Erythroblast (primary cell): ENCODE results near the gene PLAC9.
"Not testable (repeated sequence)": the region's sequence is repeated elsewhere in the genome, so short reads cannot be mapped to it uniquely, and the experiment has no call there.

Experiments used
- DNase-seq, 2 experiments: peaks; one replicate each; lab custom pipeline; 2025; lab: John Stamatoyannopoulos, UW
- GATA1 ChIP-seq: IDR thresholded peaks from 2 replicates; pipeline ENCODE4 v1.6.1; 2011; ENCODE audit warnings: low read depth, mild to moderate bottlenecking, control low read depth, low read length, moderate library complexity
- POLR2A ChIP-seq: IDR thresholded peaks from 2 replicates; pipeline ENCODE4 v1.6.1; 2011; ENCODE audit warnings: mild to moderate bottlenecking, low read length

The PLAC9 gene

DNA sequence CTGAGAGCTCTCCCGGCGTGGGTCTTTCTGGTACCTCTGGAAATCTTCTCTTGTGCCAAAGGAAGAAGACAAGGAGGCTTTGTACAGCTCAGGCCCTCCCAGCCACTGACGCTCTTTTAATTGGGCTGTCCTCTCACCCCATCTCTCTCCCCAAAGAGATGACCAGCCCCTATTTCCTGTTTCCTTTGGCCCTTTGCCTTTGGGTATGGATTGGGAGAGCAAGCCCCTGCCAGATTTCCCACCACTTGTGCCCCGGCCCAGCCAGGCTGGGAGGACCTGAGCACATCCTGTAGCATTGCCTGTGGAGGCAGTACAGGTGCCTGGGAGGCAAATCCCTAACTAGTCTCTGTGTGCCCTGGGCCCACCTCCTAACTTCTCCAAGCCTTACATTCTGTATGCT lies 5.7 kb upstream of the PLAC9 start:
- TF ChIP-seq POLR2A (no peak), GATA1 (no peak)
- no peak for DNase-seq

- DNase-seq, result no peak
- no peak for TF ChIP-seq POLR2A
- TF ChIP-seq GATA1, result no peak
These were observed 1.0 kb upstream of the PLAC9 start for GRCh38 chr10:80131499-80131901.

DNA sequence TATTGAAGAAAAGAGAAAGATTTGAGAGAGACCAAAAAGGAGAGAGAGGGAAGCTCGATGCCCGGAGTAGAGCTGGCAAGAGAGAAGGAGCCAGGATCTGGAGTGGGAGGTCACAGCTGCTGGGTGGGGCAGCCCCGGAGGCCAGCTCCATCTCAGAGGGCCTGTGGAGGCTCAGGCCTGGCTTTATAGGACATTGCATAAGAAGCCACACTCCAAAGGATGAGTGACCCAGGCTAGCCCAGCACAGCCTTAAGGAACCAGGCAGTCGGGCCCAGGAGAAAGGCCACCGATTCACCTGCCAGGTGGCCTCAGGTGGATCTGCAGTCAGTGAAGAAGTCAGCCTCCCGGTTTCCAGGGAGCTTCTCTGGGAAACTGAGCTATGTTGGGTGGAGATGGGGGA lies 676 bp downstream of the PLAC9 start:
- no peak for DNase-seq
- TF ChIP-seq GATA1 (no peak), POLR2A (no peak)

DNA sequence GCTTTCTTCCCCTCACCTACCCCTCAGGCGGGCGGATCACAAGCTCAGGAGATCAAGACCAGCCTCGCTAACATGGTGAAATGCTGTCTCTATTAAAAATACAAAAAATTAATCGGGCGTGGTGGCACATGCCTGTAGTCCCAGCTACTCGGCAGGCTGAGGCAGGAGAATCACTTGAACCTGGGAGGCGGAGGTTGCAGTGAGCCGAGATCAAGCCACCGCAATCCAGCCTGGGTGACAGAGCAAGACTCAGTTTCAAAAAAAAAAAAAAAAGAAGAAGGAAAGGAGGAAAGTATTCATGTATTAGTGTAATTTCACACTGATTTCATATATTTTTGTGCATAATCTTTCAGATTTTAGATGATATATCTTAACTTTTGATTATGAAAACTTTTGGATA lies 1.2 kb downstream of the PLAC9 start:
- DNase-seq, result not testable (repeated sequence)

- no peak for DNase-seq
- no peak for TF ChIP-seq POLR2A
These were observed 3.6 kb downstream of the PLAC9 start for GRCh38 chr10:80136134-80136571.

GRCh38 chr10:80137031-80137862 lies 4.7 kb downstream of the PLAC9 start:
- DNase-seq, result no peak
- TF ChIP-seq POLR2A (no peak), GATA1 (no peak)

DNA sequence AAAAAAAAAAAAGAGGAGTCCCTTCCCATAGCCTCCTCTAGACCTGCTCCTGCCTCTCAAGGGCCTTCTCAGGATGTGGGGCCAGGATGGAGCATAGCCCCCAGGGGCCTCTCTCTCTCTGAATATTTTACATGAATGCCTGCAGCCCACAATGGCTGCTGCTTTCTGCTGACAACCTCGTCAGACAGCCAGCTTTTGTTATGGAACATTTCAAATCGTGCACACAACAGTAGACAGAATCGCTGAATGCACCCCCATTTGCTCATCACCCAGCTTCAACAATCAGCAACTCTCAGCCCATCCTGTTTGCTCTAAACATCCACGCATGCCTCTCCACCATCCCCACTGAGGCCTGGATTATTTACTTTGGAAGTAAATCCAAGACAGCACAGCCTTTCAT lies 5.4 kb downstream of the PLAC9 start:
- DNase-seq, result no peak
- TF ChIP-seq POLR2A (no peak), GATA1 (no peak)

GRCh38 chr10:80139265-80139664 lies 6.7 kb downstream of the PLAC9 start:
- no peak for DNase-seq
- no peak for TF ChIP-seq GATA1
- no peak for TF ChIP-seq POLR2A

DNA sequence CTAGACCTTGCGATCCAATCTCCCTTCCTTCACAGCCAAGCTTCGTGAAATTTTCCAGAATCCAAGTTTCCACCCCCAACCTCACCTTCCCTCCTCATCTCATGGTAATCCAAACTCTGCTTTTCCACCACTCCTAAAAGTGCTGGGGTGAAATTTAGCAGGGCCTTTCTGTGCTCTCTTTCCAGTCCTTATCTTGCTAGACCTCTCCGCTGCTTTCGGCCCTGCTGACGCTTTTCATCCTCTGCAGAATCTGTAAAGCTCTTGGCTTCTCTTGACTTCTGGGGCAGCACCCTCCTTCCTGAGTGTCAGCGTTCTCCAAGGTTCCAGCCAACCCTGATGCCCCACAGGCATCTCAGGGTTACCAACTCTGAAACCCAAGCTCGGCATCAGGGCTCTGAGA lies 7.7 kb downstream of the PLAC9 start:
- TF ChIP-seq POLR2A (no peak), GATA1 (no peak)
- DNase-seq, result no peak

GRCh38 chr10:80141696-80142460 lies 9.3 kb downstream of the PLAC9 start:
- no peak for TF ChIP-seq POLR2A
- no peak for DNase-seq

DNA sequence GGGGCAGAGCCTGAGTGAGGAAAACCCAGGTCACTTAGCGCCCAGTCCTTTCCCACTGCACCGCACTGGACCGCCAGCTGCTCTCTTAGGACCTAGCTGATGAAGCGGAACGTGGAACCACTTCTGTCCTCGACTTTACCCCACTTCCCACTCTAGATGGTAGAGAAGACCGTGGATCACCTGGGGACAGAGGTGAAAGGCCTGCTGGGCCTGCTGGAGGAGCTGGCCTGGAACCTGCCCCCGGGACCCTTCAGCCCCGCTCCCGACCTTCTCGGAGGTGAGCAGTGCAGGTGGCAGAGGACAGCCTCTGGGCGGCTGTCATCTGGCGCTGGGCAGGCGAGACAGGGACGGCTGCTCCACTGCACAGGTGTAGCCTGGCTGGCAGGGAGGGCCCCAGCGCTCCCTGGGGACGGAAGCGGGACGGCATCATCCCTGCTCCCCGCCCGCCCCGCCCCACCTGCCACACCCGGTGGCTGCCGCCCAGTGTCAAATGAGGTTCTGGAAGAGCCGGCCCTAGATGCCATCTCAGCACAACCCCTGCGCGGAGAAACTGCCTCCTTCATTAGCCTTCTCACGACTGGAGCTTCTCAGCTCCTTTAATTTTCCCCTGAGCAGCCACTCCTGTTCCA lies 11.7 kb downstream of the PLAC9 start:
- TF ChIP-seq GATA1 (no peak), POLR2A (no peak)
- DNase-seq, result no peak

DNA sequence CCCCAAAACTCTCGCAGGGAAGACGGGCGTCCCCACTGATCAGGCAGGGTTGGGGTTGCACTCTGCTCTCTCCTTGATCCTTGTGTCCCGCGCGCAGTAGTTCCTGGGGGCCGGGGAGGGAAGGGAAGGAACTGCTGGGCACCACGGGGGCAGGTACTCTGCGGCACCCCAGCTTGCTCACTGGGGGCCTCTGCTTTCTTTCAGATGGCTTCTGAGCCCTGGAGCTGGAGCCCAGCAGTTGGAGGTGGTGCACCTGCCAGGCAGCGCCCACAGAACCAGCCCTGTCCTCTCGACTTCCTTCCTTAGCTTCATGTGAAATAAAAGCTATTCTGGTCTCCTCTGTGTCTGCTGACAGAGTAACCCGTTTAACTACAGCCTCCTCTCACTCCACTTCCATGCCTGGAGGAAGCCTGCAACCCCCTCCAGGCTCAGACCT lies 12.2 kb downstream of the PLAC9 start:
- DNase-seq, result no peak
- TF ChIP-seq POLR2A (no peak), GATA1 (no peak)

GRCh38 chr10:80145406-80146308 lies 13.1 kb downstream of the PLAC9 start:
- DNase-seq, result not testable (repeated sequence)
